Measurements from ENCODE around the gene PGLYRP3.

DNA sequence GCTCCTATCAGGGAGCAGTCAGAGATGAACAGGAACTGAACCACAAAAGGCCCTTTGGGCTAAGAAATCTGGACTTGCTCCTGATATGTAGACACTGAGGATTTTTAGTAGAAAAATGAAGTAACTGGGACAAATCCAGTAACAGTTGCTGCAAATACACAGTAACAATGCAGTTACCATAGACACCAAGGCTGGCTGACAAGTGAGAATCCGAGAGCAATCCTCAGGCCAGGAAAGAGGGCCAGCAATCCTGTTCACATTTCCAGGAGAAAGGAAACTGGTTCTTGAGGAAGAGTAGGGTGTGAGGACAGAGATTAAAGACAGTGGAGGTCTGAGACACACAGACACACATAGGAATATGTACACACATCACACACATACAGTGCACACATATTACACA is 62.6 kb downstream of the PGLYRP3 start:
- TF ChIP-seq CTCF (IDR thresholded peaks at IDR 0.05) (no peak), POLR2A (IDR thresholded peaks at IDR 0.05) (no peak)

Measured in body of pancreas (tissue), 4 donors.